K562 (cell line): ENCODE data around the gene SEC24B. TPM values are rescaled to one million over a fixed set of nuclear protein-coding genes. Genes with fewer than 3 reads are reported as not detected.
A peak's percentile ranks its signal among the peaks of the same experiment; 100 is the strongest.

Experiments
- CEBPG ChIP-seq, 3 experiments: fragments of 200-800 bp in 1 of 3; sonication (Bioruptor generic) in 1 of 3; sonication (generic) in 1 of 3; formaldehyde crosslinking in 1 of 3; IDR thresholded peaks in 2 of 3; conservative IDR thresholded peaks in 1 of 3; 2 replicates each; pipeline versions ENCODE4 v1.6.1 to v1.8.0; 2016 to 2022; ENCODE audit warnings: missing compliant biosample characterization in 2 of 3, missing genetic modification characterization in 2 of 3, mild to moderate bottlenecking in 1 of 3, missing genetic modification reagents in 1 of 3
- HMBOX1 ChIP-seq: sonication (generic); IDR thresholded peaks from 2 replicates; pipeline ENCODE4 v1.6.1; 2016
- IRF9 ChIP-seq: fragments of 450-650 bp; IDR thresholded peaks from 2 replicates; pipeline ENCODE4 v1.6.1; 2016; ENCODE audit warnings: missing biosample characterization, missing genetic modification characterization
- MEIS2 ChIP-seq: fragments of 450-650 bp; IDR thresholded peaks from 2 replicates; pipeline ENCODE4 v1.6.1; 2014; ENCODE audit warnings: mild to moderate bottlenecking; ENCODE audit not compliant: partially characterized antibody
- NFE2 ChIP-seq: IDR thresholded peaks from 2 replicates; pipeline ENCODE4 v1.6.1; 2014; ENCODE audit warnings: antibody characterized with exemption, low read depth
- polyA plus RNA-seq, 8 experiments: library from polyadenylated mRNA; depleted of rRNA in 4 of 8; stranded (reverse) in 5 of 8; unstranded in 3 of 8; fragments of >200 nt; fragmentation: Nextera tagmentation in 2 of 8; fragmentation: Illumina TruSeq in 1 of 8; extraction: Ambion mirVana in 2 of 8; extraction: Trizol in 1 of 8; gene quantifications; 2 replicates each; pipeline versions ENCODE4 v1.2.1 to v1.2.3, GENCODE V29; 2011 to 2014; ENCODE audit warnings: inconsistent platforms in 1 of 8, missing spikeins in 1 of 8
- total RNA-seq, 7 experiments: library from RNA; depleted of rRNA in 6 of 7; stranded (reverse); fragments of >200 nt in 6 of 7; fragmentation: Illumina TruSeq in 2 of 7; extraction: Trizol in 2 of 7; gene quantifications; 2 replicates each; pipeline versions ENCODE4 v1.2.1 to v1.2.3, GENCODE V29; 2011 to 2021; ENCODE audit warnings: low replicate concordance in 1 of 7
- TF ChIP-seq, protein P1 (sequence below), 2 experiments: fragments of 450-650 bp; formaldehyde crosslinking in 1 of 2; IDR thresholded peaks; 2 replicates each; pipeline versions ENCODE4 v1.4.0 to v1.6.1; 2014 to 2020; ENCODE audit warnings: mild to moderate bottlenecking in 2 of 2, borderline replicate concordance in 1 of 2, low read depth in 1 of 2

Gene SEC24B
- total and polyA plus RNA-seq, 9 of the 15 experiments (the other 6 are each of a cell fraction or from before 2014, with no cell fraction given) = 6.3 to 46.4 (median 17.1) TPM

GRCh38 chr4:109472343-109472761 is 38.7 kb downstream of the SEC24B start (continued):
- TF ChIP-seq HMBOX1 (peak; percentile 95), CEBPG (CRISPR knock-in tag; IDR thresholded peaks at IDR 0.05) (no peak), CEBPG (tag; conservative IDR thresholded peaks at IDR 0.05 in 1 of 2, IDR thresholded peaks at IDR 0.05 in 1 of 2) (peak; percentile 86 to 97), MEIS2 (no peak), NFE2 (peak; percentile 59; the same call in 1 of the 2 replicates), IRF9 (tag) (0 out of 2 replicates have a peak, but pooled peaks have one; percentile 15)
- TF ChIP-seq, protein P1, sequence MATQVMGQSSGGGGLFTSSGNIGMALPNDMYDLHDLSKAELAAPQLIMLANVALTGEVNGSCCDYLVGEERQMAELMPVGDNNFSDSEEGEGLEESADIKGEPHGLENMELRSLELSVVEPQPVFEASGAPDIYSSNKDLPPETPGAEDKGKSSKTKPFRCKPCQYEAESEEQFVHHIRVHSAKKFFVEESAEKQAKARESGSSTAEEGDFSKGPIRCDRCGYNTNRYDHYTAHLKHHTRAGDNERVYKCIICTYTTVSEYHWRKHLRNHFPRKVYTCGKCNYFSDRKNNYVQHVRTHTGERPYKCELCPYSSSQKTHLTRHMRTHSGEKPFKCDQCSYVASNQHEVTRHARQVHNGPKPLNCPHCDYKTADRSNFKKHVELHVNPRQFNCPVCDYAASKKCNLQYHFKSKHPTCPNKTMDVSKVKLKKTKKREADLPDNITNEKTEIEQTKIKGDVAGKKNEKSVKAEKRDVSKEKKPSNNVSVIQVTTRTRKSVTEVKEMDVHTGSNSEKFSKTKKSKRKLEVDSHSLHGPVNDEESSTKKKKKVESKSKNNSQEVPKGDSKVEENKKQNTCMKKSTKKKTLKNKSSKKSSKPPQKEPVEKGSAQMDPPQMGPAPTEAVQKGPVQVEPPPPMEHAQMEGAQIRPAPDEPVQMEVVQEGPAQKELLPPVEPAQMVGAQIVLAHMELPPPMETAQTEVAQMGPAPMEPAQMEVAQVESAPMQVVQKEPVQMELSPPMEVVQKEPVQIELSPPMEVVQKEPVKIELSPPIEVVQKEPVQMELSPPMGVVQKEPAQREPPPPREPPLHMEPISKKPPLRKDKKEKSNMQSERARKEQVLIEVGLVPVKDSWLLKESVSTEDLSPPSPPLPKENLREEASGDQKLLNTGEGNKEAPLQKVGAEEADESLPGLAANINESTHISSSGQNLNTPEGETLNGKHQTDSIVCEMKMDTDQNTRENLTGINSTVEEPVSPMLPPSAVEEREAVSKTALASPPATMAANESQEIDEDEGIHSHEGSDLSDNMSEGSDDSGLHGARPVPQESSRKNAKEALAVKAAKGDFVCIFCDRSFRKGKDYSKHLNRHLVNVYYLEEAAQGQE (IDR thresholded peaks at IDR 0.05; ENCODE audit: borderline replicate concordance) = no peak
- TF ChIP-seq, protein P1 (CRISPR knock-in tag; IDR thresholded peaks at IDR 0.05; ENCODE audit: low read depth) = no peak
